Body of pancreas (tissue), 4 donors: ENCODE measurements around the gene HORMAD2.

Source experiments
- CTCF ChIP-seq, 7 experiments: fragments of 450-650 bp in 4 of 7; fragments of 200-600 bp in 3 of 7; sonication (generic) in 3 of 7; IDR thresholded peaks; one replicate each; pipeline ENCODE4 v1.5.1; 2016 to 2019; ENCODE audit warnings: antibody characterized with exemption in 7 of 7
- POLR2A ChIP-seq, 3 donors: fragments of 450-650 bp; IDR thresholded peaks; one replicate each; pipeline ENCODE4 v1.6.1; 2016; ENCODE audit warnings: antibody characterized with exemption in 3 of 3, mild to moderate bottlenecking in 2 of 3

DNA sequence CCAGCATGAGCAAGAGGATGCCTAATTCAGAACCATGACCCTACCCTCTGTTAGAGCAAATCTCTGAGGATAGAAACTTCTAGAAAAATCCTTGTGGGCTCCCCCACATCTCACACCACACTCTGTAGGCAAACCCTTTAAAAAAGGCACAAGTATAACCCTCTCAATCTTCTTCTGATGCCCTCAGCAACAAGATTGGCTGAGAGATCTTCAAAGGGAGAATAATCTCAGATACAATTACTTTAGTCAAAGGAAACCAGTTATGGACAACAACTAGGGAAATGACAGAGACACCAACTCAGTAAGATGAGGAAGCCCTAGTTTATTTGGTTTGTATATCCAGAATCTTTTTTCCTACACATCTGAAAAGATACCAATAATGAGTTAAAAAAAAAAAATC is 117.1 kb downstream of the HORMAD2 start:
- no peak for TF ChIP-seq CTCF (IDR thresholded peaks at IDR 0.05)
- no peak for TF ChIP-seq POLR2A (IDR thresholded peaks at IDR 0.05)
